ENCODE results near the gene ZNF138. TPM values are rescaled to one million over a fixed set of nuclear protein-coding genes. Genes with fewer than 3 reads are reported as not detected.
"Not testable (repeated sequence)": the region's sequence is repeated elsewhere in the genome, so short reads cannot be mapped to it uniquely, and the experiment has no call there.

The ZNF138 gene
- total RNA-seq, 6 experiments from 2014 or later, result 2.5 to 6.6 (median 2.7) TPM

GRCh38 chr7:64853679-64854078, 59.5 kb downstream of the ZNF138 start:
- no peaks in the 10 kb centered on the region for H3K36me3 ChIP-seq
- ATAC-seq (no peak), DNase-seq (no peak)
- TF ChIP-seq POLR2A (IDR thresholded peaks at IDR 0.05), result no peak
- TF ChIP-seq CTCF (IDR thresholded peaks at IDR 0.05), result no peak
- intact Hi-C loops (cut with DNase I), result no loop called here
- H3K27ac ChIP-seq, result no peak overlapping the region
- H3K27me3 ChIP-seq, result no peaks in the 10 kb centered on the region
- no peaks in the 10 kb centered on the region for H3K9me3 ChIP-seq
- H3K4me3 ChIP-seq, result no peak overlapping the region
- H3K4me1 ChIP-seq, result no peaks in the 10 kb centered on the region
- WGBS (ENCODE audit: insufficient coverage, low coverage, low lambda C conversion rate, missing lambda C conversion rate), result 56% methylated on average over 4 of the region's 4 CpGs

- 67% methylated on average over 1 of the region's 1 CpG for WGBS (ENCODE audit: insufficient coverage, low coverage, low lambda C conversion rate, missing lambda C conversion rate)
- no peak for TF ChIP-seq CTCF (IDR thresholded peaks at IDR 0.05)
- TF ChIP-seq POLR2A (IDR thresholded peaks at IDR 0.05), result no peak
- intact Hi-C loops (cut with DNase I), result no loop called here
- H3K4me1 ChIP-seq, result no peaks in the 10 kb centered on the region
- H3K27ac ChIP-seq, result no peak overlapping the region
- no peaks in the 10 kb centered on the region for H3K27me3 ChIP-seq
- no peak overlapping the region for H3K4me3 ChIP-seq
- no peak for ATAC-seq
- H3K9me3 ChIP-seq, result no peaks in the 10 kb centered on the region
- H3K36me3 ChIP-seq, result no peaks in the 10 kb centered on the region
- no peak for DNase-seq
Observed at GRCh38 chr7:64854969-64855368, 60.7 kb downstream of the ZNF138 start.

GRCh38 chr7:64863021-64863420, 68.8 kb downstream of the ZNF138 start:
- no peaks in the 10 kb centered on the region for H3K4me1 ChIP-seq
- no peaks in the 10 kb centered on the region for H3K9me3 ChIP-seq
- intact Hi-C loops (cut with DNase I), result no loop called here
- 78% methylated on average over 4 of the region's 9 CpGs for WGBS (ENCODE audit: insufficient coverage, low coverage, low lambda C conversion rate, missing lambda C conversion rate)
- TF ChIP-seq CTCF (IDR thresholded peaks at IDR 0.05) (no peak), POLR2A (IDR thresholded peaks at IDR 0.05) (no peak)
- no peaks in the 10 kb centered on the region for H3K27me3 ChIP-seq
- H3K4me3 ChIP-seq, result no peak overlapping the region
- no peak overlapping the region for H3K27ac ChIP-seq
- H3K36me3 ChIP-seq, result no peaks in the 10 kb centered on the region
- ATAC-seq, result no peak
- no peak for DNase-seq

GRCh38 chr7:64863530-64863929, 69.3 kb downstream of the ZNF138 start:
- DNase-seq; H3K27me3 ChIP-seq; H3K9me3 ChIP-seq; ATAC-seq; intact Hi-C loops (cut with DNase I); H3K4me3 ChIP-seq; H3K36me3 ChIP-seq; H3K4me1 ChIP-seq; H3K27ac ChIP-seq: not testable (repeated sequence)
- WGBS (ENCODE audit: insufficient coverage, low coverage, low lambda C conversion rate, missing lambda C conversion rate), result 83% methylated on average over 3 of the region's 3 CpGs

- intact Hi-C loops (cut with DNase I), result no loop called here
- H3K36me3 ChIP-seq, result no peaks in the 10 kb centered on the region
- no peaks in the 10 kb centered on the region for H3K27me3 ChIP-seq
- ATAC-seq (no peak), DNase-seq (no peak)
- no peaks in the 10 kb centered on the region for H3K9me3 ChIP-seq
- H3K4me1 ChIP-seq, result no peaks in the 10 kb centered on the region
- 65% methylated on average over 4 of the region's 7 CpGs for WGBS (ENCODE audit: insufficient coverage, low coverage, low lambda C conversion rate, missing lambda C conversion rate)
- TF ChIP-seq CTCF (IDR thresholded peaks at IDR 0.05) (no peak), POLR2A (IDR thresholded peaks at IDR 0.05) (no peak)
- H3K4me3 ChIP-seq, result no peak overlapping the region
- H3K27ac ChIP-seq, result no peak overlapping the region
Observed at GRCh38 chr7:64863969-64864368, 69.7 kb downstream of the ZNF138 start.

All from right lobe of liver (tissue), 6 donors.